Measurements from ENCODE around the gene ECSCR.

DNA sequence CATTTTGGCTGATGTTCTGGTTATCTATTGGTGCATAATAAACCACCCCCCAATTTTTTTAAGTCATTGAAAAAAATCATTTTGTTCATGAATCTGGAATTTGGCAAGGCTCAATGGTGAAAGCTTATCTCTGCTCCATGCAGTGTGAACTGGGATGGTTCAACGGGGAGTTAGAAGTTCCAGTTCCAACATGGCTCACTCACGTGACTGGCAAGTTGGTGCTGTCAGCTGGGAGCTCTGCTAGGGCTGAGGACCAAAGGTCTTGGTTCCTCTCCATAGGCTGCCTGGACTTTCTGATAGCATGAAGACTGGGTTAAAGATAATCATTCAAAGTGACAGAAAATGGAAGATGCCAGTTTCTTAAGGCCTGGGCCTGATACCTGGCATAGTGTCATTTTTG is 55.6 kb downstream of the ECSCR start:
- TF ChIP-seq EZH2 (IDR thresholded peaks at IDR 0.05; ENCODE audit: low read length, unreplicated experiment) (no peak), EZH2phosphoT487 (IDR thresholded peaks at IDR 0.05; ENCODE audit: borderline replicate concordance, low read length) (no peak)
- TF ChIP-seq, protein P1, sequence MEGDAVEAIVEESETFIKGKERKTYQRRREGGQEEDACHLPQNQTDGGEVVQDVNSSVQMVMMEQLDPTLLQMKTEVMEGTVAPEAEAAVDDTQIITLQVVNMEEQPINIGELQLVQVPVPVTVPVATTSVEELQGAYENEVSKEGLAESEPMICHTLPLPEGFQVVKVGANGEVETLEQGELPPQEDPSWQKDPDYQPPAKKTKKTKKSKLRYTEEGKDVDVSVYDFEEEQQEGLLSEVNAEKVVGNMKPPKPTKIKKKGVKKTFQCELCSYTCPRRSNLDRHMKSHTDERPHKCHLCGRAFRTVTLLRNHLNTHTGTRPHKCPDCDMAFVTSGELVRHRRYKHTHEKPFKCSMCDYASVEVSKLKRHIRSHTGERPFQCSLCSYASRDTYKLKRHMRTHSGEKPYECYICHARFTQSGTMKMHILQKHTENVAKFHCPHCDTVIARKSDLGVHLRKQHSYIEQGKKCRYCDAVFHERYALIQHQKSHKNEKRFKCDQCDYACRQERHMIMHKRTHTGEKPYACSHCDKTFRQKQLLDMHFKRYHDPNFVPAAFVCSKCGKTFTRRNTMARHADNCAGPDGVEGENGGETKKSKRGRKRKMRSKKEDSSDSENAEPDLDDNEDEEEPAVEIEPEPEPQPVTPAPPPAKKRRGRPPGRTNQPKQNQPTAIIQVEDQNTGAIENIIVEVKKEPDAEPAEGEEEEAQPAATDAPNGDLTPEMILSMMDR (conservative IDR thresholded peaks at IDR 0.05; ENCODE audit: low read depth, low read length), result no peak
